Thoracic aorta (tissue), 2 donors: ENCODE measurements around the gene ALKBH4. TPM values are rescaled to one million over a fixed set of nuclear protein-coding genes. Genes with fewer than 3 reads are reported as not detected.
A peak's percentile ranks its signal among the peaks of the same experiment; 100 is the strongest.
"Not testable (repeated sequence)": the region's sequence is repeated elsewhere in the genome, so short reads cannot be mapped to it uniquely, and the experiment has no call there.

Experiments
- ATAC-seq: fragments of 150-250 bp; one replicate; pipeline ENCODE4 v1.8.0; 2017; ENCODE audit warnings: low read depth; ENCODE audit not compliant: insufficient number of reproducible peaks, low FRiP score
- DNase-seq: peaks from one replicate; pipeline ENCODE4 v3.0.0-alpha.2; 2020; ENCODE audit warnings: low spot score
- H3K27ac ChIP-seq, 2 donors: fragments of 200-600 bp; sonication (generic); 1 replicate in 1 of 2; 2 replicates in 1 of 2; pipeline ENCODE4 v1.5.1; 2016; ENCODE audit warnings: mild to moderate bottlenecking in 2 of 2, moderate library complexity in 2 of 2
- H3K27me3 ChIP-seq: fragments of 200-600 bp; sonication (generic); replicated peaks from 2 replicates; pipeline ENCODE4 v1.6.0; 2016; ENCODE audit warnings: mild to moderate bottlenecking; ENCODE audit not compliant: insufficient read depth
- H3K36me3 ChIP-seq: fragments of 200-600 bp; sonication (generic); one replicate; pipeline ENCODE4 v1.5.1; 2016
- H3K4me1 ChIP-seq, 2 donors: fragments of 200-600 bp; sonication (generic); 1 replicate in 1 of 2; 2 replicates in 1 of 2; pipeline versions ENCODE4 v1.5.1 to v1.6.0; 2016; ENCODE audit warnings: low read depth in 2 of 2, mild to moderate bottlenecking in 1 of 2; ENCODE audit not compliant: control insufficient read depth in 1 of 2
- H3K4me3 ChIP-seq: fragments of 200-600 bp; sonication (generic); 2 replicates; pipeline ENCODE4 v1.5.1; 2016; ENCODE audit warnings: mild to moderate bottlenecking
- H3K9me3 ChIP-seq: fragments of 200-600 bp; sonication (generic); 2 replicates; pipeline ENCODE4 v1.5.1; 2016
- total RNA-seq, 2 donors: library from RNA; depleted of rRNA; stranded (reverse); fragments of >200 nt; gene quantifications; one replicate each; pipeline versions ENCODE4 v1.1.0 to v1.2.3, GENCODE V29; 2016

Gene ALKBH4
- total RNA-seq, 2 donors from 2014 or later = 15.9 to 29.6 TPM

- not testable (repeated sequence) for H3K4me3 ChIP-seq, ATAC-seq, H3K9me3 ChIP-seq, H3K4me1 ChIP-seq, H3K36me3 ChIP-seq, DNase-seq, H3K27me3 ChIP-seq, H3K27ac ChIP-seq
These were observed 29.9 kb upstream of the ALKBH4 start for GRCh38 chr7:102494473-102495149.

GRCh38 chr7:102494026-102494425, 29.4 kb upstream of the ALKBH4 start:
- not testable (repeated sequence) for DNase-seq, H3K9me3 ChIP-seq, ATAC-seq, H3K4me1 ChIP-seq, H3K27me3 ChIP-seq, H3K4me3 ChIP-seq, H3K36me3 ChIP-seq, H3K27ac ChIP-seq

- H3K27me3 ChIP-seq, H3K4me1 ChIP-seq, H3K4me3 ChIP-seq, ATAC-seq, DNase-seq, H3K9me3 ChIP-seq, H3K27ac ChIP-seq, H3K36me3 ChIP-seq: not testable (repeated sequence)
These were observed 28.7 kb upstream of the ALKBH4 start for GRCh38 chr7:102493220-102493935.

- not testable (repeated sequence) for ATAC-seq, H3K4me1 ChIP-seq, H3K4me3 ChIP-seq, H3K27ac ChIP-seq, H3K9me3 ChIP-seq, H3K27me3 ChIP-seq, DNase-seq, H3K36me3 ChIP-seq
These were observed 25.9 kb upstream of the ALKBH4 start for GRCh38 chr7:102490529-102491075.

- DNase-seq, H3K27me3 ChIP-seq, H3K27ac ChIP-seq, H3K4me3 ChIP-seq, H3K36me3 ChIP-seq, ATAC-seq, H3K9me3 ChIP-seq, H3K4me1 ChIP-seq: not testable (repeated sequence)
These were observed 19.7 kb upstream of the ALKBH4 start for GRCh38 chr7:102484317-102484716.

- not testable (repeated sequence) for H3K9me3 ChIP-seq, H3K36me3 ChIP-seq, ATAC-seq, H3K27me3 ChIP-seq, DNase-seq, H3K4me1 ChIP-seq, H3K27ac ChIP-seq, H3K4me3 ChIP-seq
These were observed 17.3 kb upstream of the ALKBH4 start for GRCh38 chr7:102481962-102482361.

- not testable (repeated sequence) for H3K4me3 ChIP-seq, H3K27ac ChIP-seq, H3K9me3 ChIP-seq, H3K27me3 ChIP-seq, H3K36me3 ChIP-seq, H3K4me1 ChIP-seq, ATAC-seq
- DNase-seq = peak; percentile 1
These were observed 15.4 kb upstream of the ALKBH4 start for GRCh38 chr7:102479982-102480637.

GRCh38 chr7:102479209-102479584, 14.5 kb upstream of the ALKBH4 start:
- H3K27me3 ChIP-seq, H3K4me1 ChIP-seq, DNase-seq, H3K36me3 ChIP-seq, H3K4me3 ChIP-seq, H3K27ac ChIP-seq, H3K9me3 ChIP-seq, ATAC-seq: not testable (repeated sequence)
